GM12801 (cell line): Measurements from ENCODE around the gene PTCD2.

Experiments used
- TF ChIP-seq, protein P1 (sequence below): IDR thresholded peaks from one replicate; pipeline ENCODE4 v1.5.1; 2011; ENCODE audit warnings: control low read depth; ENCODE audit not compliant: insufficient read length; ENCODE audit errors: extremely low read depth

PTCD2 gene

DNA sequence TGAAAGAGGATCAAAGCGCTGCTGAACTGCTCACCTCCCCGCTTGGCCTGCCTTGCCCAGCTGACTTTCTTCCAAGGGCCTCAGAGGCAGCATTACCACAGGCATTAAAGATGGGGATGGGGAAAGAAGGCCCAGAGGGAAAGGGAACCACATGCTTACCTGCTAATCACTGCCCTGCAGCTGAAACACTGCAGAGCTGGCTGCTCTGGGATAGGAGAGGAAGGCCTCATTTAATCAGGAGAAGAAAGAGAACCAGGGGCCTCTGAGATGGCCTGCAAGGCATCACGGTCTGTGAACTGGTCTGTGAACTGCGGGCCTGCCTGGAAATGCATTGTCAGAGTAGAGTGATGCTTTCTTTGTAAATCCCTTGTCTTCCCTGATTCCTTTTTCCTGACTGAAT is 44.8 kb downstream of the PTCD2 start:
- TF ChIP-seq, protein P1, sequence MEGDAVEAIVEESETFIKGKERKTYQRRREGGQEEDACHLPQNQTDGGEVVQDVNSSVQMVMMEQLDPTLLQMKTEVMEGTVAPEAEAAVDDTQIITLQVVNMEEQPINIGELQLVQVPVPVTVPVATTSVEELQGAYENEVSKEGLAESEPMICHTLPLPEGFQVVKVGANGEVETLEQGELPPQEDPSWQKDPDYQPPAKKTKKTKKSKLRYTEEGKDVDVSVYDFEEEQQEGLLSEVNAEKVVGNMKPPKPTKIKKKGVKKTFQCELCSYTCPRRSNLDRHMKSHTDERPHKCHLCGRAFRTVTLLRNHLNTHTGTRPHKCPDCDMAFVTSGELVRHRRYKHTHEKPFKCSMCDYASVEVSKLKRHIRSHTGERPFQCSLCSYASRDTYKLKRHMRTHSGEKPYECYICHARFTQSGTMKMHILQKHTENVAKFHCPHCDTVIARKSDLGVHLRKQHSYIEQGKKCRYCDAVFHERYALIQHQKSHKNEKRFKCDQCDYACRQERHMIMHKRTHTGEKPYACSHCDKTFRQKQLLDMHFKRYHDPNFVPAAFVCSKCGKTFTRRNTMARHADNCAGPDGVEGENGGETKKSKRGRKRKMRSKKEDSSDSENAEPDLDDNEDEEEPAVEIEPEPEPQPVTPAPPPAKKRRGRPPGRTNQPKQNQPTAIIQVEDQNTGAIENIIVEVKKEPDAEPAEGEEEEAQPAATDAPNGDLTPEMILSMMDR, result no peak

DNA sequence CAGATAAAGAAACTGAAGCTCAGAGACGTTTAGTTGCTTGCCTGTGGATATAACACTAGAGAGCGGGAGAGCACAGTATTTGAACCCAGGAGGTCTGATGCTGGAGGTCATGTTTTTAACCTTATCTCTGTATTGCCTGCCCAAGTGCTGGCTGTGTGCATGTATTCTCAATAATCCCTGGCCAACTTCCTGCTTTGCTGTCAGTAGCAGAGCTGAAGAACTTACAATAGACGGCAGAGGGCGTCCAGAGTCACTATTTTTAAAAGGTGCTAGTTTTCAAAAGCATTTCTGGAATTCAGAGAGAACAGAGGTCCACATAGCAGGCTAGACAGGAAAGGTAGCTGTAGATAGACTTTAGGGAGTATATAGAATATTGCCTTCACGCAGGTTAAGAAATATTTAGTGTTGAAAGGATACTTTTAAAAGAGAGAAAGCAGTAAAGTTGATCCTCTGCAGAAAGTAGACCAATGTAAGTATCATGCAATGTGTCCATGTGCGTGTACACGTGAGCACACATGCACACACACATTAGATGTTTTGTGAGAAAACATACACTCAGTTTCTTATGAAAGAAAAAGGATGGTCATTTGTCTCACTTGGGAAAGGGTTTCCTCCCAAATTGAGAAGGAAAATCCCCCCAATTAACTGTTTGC is 46.3 kb downstream of the PTCD2 start:
- TF ChIP-seq, protein P1, result no peak

DNA sequence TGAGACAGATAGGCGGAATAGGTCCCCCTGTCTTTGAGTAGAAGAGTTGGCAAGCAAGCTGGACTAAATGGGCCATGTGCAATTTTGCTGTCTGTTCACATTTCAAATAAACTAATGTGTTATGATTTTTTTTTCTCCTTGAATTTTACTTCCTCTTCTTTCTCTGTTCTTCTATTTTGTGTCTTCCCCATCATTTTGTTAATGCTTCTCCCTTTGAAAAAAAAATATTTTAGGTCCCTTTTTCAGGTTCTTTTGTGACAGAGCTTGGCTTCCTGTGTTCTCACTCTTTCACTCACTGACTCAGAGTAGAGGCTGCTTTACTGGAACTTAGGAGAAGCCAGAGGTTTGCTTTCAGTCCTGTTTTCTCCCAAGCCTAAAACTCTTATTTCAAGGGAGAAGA is 48.1 kb downstream of the PTCD2 start:
- TF ChIP-seq, protein P1, result no peak

DNA sequence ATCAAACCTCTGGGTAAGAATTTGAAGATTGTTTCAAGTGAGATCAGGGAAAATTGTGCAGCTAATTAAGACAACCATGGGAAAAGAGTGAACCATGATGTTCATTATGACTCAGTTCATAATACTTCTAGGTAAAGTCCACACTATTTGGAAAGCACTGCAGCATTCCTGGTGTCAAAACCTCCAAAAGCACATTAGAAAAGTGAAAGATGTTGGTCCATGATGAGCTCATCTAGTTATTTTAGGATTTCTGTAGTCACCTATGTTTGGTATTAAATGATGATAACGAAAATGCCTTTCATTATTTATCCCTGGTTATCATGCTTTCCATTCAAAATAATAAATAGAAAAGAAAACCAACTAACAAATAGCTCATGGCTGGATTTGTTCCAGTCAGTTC is 49.1 kb downstream of the PTCD2 start:
- TF ChIP-seq, protein P1, result no peak

DNA sequence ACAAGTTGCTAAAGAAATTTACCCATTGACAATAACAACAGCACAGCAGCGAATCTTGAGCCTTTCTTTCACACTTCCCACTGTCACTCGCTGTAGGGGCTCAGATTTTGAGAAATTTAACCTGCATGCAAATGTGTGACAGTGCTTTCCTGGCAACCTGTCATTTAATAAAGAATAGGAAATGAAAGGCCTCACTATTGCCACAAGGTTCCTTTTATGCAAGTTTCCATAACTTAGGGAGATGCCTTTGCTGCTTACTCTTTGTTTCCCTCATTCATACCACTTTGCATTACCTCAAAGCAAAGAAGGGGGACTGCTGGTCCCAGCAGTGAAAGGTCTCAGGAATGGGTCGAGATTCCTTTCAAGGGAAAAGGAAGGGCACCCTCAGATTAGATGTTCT is 49.5 kb downstream of the PTCD2 start:
- TF ChIP-seq, protein P1, result no peak

DNA sequence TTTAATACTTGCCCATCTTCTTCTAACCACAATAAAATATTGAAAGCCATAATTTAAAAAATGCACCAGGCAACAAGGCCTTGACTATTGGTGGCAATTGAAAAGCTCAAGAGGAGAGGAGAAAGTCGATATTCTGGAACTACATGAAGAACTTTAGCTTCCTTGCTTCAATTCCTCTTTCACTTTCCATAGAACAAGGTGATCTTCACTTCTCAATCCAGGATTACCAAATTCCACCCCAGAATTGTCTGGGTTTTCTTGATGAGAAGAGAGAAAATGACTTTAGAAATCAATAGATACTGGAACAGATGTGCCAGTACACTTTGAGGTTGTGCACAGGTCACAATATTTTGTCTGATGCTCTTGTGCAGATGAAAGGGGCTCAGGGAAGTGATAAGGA is 52.2 kb downstream of the PTCD2 start:
- TF ChIP-seq, protein P1, result no peak

DNA sequence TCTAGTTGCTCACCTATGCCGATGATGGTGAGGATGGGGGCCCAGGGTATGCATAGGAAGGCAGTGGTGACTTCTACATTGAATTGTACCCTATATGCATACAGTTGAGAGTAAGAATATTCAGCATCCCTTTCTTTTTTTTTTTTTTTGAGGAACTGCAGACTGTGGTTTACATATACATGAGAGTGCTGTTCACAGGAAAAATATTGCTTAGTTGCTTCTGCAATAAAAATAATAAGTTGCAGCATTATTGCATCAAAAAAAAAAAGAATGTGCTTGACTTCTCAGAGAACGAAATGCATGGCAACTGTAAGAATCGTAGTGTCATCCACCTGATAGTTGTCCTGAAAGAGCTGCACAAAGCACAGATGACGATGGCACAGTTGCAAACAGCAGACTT is 52.8 kb downstream of the PTCD2 start:
- TF ChIP-seq, protein P1, result no peak
